ENCODE measurements around the gene DLX2. TPM values are rescaled to one million over a fixed set of nuclear protein-coding genes. Genes with fewer than 3 reads are reported as not detected.

DLX2 gene
- total and polyA plus RNA-seq, 10 of the 15 experiments (the other 5 are each of a cell fraction or from before 2014, with no cell fraction given): 0.03 TPM; not detected in 9

GRCh38 chr2:172088245-172089004, 14.3 kb downstream of the DLX2 start:
- 28% methylated on average over 33 of the region's 37 CpGs for WGBS (ENCODE audit: insufficient coverage, insufficient replicate concordance, low lambda C conversion rate, missing lambda C conversion rate)
- POLR2A ChIA-PET: interaction anchor here (0.6 kb wide), 1 partner anchor 1649 kb away, joined by 4 read pairs; no protein-coding TSS in a partner anchor
- intact Hi-C loops (cut with micrococcal nuclease; ENCODE audit: unreplicated experiment): loop anchor here (5.0 kb wide), 1 partner anchor 91 kb away; the partner anchor contains the start of gene METAP1D
- Histone ChIP-seq H4K20me1 (ENCODE audit: control insufficient read depth, insufficient read depth) (peaks cover 5% of the 10 kb centered on the region; the same call in 1 of the 2 replicates), H3K27me3 (replicated peaks in 1 of 2; ENCODE audit: control insufficient read depth in 2 of 2, insufficient read depth in 2 of 2, low read length in 1 of 2) (peaks cover 30 to 68% of the 10 kb centered on the region in 2 experiments), H3K4me2 (ENCODE audit: control insufficient read depth, insufficient read depth) (no peak overlapping the region), H2AFZ (ENCODE audit: control insufficient read depth, low read depth, low read length) (no peak overlapping the region), H3K9ac (ENCODE audit: control insufficient read depth, insufficient read depth, low read length) (no peak overlapping the region), H3K36me3 (ENCODE audit: control insufficient read depth in 2 of 2, insufficient read depth in 2 of 2, low read length in 1 of 2) (no peaks in the 10 kb centered on the region), H3K27ac (ENCODE audit: control insufficient read depth, insufficient read depth) (no peak overlapping the region), H3K4me1 (ENCODE audit: control insufficient read depth, insufficient read depth, low read length) (peaks cover 13% of the 10 kb centered on the region), H3K4me3 (no peak overlapping the region), H3K79me2 (ENCODE audit: control insufficient read depth, insufficient read depth, low read length) (no peaks in the 10 kb centered on the region), H3K9me3 (replicated peaks; ENCODE audit: control insufficient read depth, insufficient read depth, low read length) (no peaks in the 10 kb centered on the region; the same call in 2 of the 3 replicates)
- no TSS peak for BruUV-seq (replicated peaks)
- CTCF ChIA-PET: no interaction called here
- DNase-seq (ENCODE audit: low read depth, low spot score) (no peak), FAIRE-seq (no peak), ATAC-seq (no peak)
- TF ChIP-seq SRF (IDR thresholded peaks at IDR 0.05; ENCODE audit: low read depth in 2 of 2, low read length in 2 of 2) (no peak), TCF3 (IDR thresholded peaks at IDR 0.05; ENCODE audit: borderline replicate concordance, insufficient read depth, low read depth, low read length) (no peak), HDAC6 (IDR thresholded peaks at IDR 0.05; ENCODE audit: unreplicated experiment) (no peak), EGR1 (IDR thresholded peaks at IDR 0.05; ENCODE audit: borderline replicate concordance in 1 of 2, low read depth in 2 of 2, low read length in 2 of 2) (no peak), ZBTB11 (CRISPR knock-in tag; IDR thresholded peaks at IDR 0.05) (no peak), CREB1 (IDR thresholded peaks at IDR 0.05; ENCODE audit: low read depth) (no peak), MAX (IDR thresholded peaks at IDR 0.05; ENCODE audit: low read depth, low read length) (no peak), MEF2A (IDR thresholded peaks at IDR 0.05; ENCODE audit: insufficient read depth, low read depth, low read length) (no peak), TBL1XR1 (IDR thresholded peaks at IDR 0.05; ENCODE audit: low read depth, low read length) (no peak), CBX5 (IDR thresholded peaks at IDR 0.05; ENCODE audit: low read depth) (no peak), EED (IDR thresholded peaks at IDR 0.05; ENCODE audit: low read depth) (no peak), ESRRA (IDR thresholded peaks at IDR 0.05; ENCODE audit: low read length) (no peak), MTA2 (IDR thresholded peaks at IDR 0.05; ENCODE audit: low read depth) (no peak)
- TF ChIP-seq, protein P1, sequence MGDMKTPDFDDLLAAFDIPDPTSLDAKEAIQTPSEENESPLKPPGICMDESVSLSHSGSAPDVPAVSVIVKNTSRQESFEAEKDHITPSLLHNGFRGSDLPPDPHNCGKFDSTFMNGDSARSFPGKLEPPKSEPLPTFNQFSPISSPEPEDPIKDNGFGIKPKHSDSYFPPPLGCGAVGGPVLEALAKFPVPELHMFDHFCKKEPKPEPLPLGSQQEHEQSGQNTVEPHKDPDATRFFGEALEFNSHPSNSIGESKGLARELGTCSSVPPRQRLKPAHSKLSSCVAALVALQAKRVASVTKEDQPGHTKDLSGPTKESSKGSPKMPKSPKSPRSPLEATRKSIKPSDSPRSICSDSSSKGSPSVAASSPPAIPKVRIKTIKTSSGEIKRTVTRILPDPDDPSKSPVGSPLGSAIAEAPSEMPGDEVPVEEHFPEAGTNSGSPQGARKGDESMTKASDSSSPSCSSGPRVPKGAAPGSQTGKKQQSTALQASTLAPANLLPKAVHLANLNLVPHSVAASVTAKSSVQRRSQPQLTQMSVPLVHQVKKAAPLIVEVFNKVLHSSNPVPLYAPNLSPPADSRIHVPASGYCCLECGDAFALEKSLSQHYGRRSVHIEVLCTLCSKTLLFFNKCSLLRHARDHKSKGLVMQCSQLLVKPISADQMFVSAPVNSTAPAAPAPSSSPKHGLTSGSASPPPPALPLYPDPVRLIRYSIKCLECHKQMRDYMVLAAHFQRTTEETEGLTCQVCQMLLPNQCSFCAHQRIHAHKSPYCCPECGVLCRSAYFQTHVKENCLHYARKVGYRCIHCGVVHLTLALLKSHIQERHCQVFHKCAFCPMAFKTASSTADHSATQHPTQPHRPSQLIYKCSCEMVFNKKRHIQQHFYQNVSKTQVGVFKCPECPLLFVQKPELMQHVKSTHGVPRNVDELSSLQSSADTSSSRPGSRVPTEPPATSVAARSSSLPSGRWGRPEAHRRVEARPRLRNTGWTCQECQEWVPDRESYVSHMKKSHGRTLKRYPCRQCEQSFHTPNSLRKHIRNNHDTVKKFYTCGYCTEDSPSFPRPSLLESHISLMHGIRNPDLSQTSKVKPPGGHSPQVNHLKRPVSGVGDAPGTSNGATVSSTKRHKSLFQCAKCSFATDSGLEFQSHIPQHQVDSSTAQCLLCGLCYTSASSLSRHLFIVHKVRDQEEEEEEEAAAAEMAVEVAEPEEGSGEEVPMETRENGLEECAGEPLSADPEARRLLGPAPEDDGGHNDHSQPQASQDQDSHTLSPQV (IDR thresholded peaks at IDR 0.05): no peak
- RAD21 ChIA-PET (ENCODE audit: unreplicated experiment): no interaction called here
- in situ Hi-C loops (cut with MboI): no loop called here
- SMC1A ChIA-PET (ENCODE audit: uncharacterized antibody, unreplicated experiment): no interaction called here
